ENCODE data around the gene ANKFN1.

- TF ChIP-seq CTCF (conservative IDR thresholded peaks at IDR 0.05 in 1 of 2, IDR thresholded peaks at IDR 0.05 in 1 of 2; ENCODE audit: extremely low read depth in 1 of 2, insufficient read depth in 1 of 2, low read depth in 1 of 2, low read length in 2 of 2) = no peak
- no peak for TF ChIP-seq EZH2 (IDR thresholded peaks at IDR 0.05; ENCODE audit: borderline replicate concordance, low read length)
These were observed 279.2 kb downstream of the ANKFN1 start for GRCh38 chr17:56432443-56432842.
